Measurements from ENCODE around the gene PNPLA7. TPM values are rescaled to one million over a fixed set of nuclear protein-coding genes. Genes with fewer than 3 reads are reported as not detected.

Gene PNPLA7
- total RNA-seq, 1 experiment from 2014 or later: 0.90 TPM

- no peaks in the 10 kb centered on the region for H3K36me3 ChIP-seq (ENCODE audit: insufficient read depth, low read length, poor library complexity, severe bottlenecking)
- ChIA-PET POLR2A (ENCODE audit: low non-redundant PET) (no interaction called here), CTCF (no interaction called here)
- intact Hi-C loops (cut with micrococcal nuclease; ENCODE audit: unreplicated experiment): no loop called here
- no peaks in the 10 kb centered on the region for H3K27me3 ChIP-seq (replicated peaks; ENCODE audit: insufficient read depth, low read depth, low read length, poor library complexity)
- no TSS peak for BruUV-seq (replicated peaks)
- TF ChIP-seq EZH2 (IDR thresholded peaks at IDR 0.05; ENCODE audit: borderline replicate concordance, low read depth, low read length, poor library complexity, severe bottlenecking) (no peak), CTCF (conservative IDR thresholded peaks at IDR 0.05; ENCODE audit: low read depth, low read length) (no peak)
- no peaks in the 10 kb centered on the region for H3K9me3 ChIP-seq (ENCODE audit: low read depth, low read length, poor library complexity, severe bottlenecking)
- no peak overlapping the region for H3K27ac ChIP-seq (ENCODE audit: low read depth, low read length, poor library complexity, severe bottlenecking)
- H3K4me3 ChIP-seq (ENCODE audit: low read depth, low read length, poor library complexity, severe bottlenecking): no peak overlapping the region
- H3K4me1 ChIP-seq (ENCODE audit: insufficient read depth, low read length, poor library complexity, severe bottlenecking): peaks cover 13% of the 10 kb centered on the region
- no peak for DNase-seq (ENCODE audit: low spot score)
Measured at GRCh38 chr9:137461316-137461662, 88.9 kb downstream of the PNPLA7 start.

- CTCF ChIA-PET: no interaction called here
- no peak for TF ChIP-seq CTCF (conservative IDR thresholded peaks at IDR 0.05; ENCODE audit: low read depth, low read length)
- TF ChIP-seq EZH2 (IDR thresholded peaks at IDR 0.05; ENCODE audit: borderline replicate concordance, low read depth, low read length, poor library complexity, severe bottlenecking): no peak
- Histone ChIP-seq H3K27me3 (replicated peaks; ENCODE audit: insufficient read depth, low read depth, low read length, poor library complexity) (no peaks in the 10 kb centered on the region), H3K9me3 (ENCODE audit: low read depth, low read length, poor library complexity, severe bottlenecking) (no peaks in the 10 kb centered on the region), H3K27ac (ENCODE audit: low read depth, low read length, poor library complexity, severe bottlenecking) (no peak overlapping the region), H3K4me3 (ENCODE audit: low read depth, low read length, poor library complexity, severe bottlenecking) (no peak overlapping the region), H3K36me3 (ENCODE audit: insufficient read depth, low read length, poor library complexity, severe bottlenecking) (no peaks in the 10 kb centered on the region), H3K4me1 (ENCODE audit: insufficient read depth, low read length, poor library complexity, severe bottlenecking) (peaks cover 13% of the 10 kb centered on the region)
- no TSS peak for BruUV-seq (replicated peaks)
- intact Hi-C loops (cut with micrococcal nuclease; ENCODE audit: unreplicated experiment): no loop called here
- POLR2A ChIA-PET (ENCODE audit: low non-redundant PET): interaction anchor here (0.6 kb wide), 1 partner anchor 10 kb away, joined by 3 read pairs; no protein-coding TSS in a partner anchor
- no peak for DNase-seq (ENCODE audit: low spot score)
Measured at GRCh38 chr9:137460363-137461315, 89.6 kb downstream of the PNPLA7 start.

DNA sequence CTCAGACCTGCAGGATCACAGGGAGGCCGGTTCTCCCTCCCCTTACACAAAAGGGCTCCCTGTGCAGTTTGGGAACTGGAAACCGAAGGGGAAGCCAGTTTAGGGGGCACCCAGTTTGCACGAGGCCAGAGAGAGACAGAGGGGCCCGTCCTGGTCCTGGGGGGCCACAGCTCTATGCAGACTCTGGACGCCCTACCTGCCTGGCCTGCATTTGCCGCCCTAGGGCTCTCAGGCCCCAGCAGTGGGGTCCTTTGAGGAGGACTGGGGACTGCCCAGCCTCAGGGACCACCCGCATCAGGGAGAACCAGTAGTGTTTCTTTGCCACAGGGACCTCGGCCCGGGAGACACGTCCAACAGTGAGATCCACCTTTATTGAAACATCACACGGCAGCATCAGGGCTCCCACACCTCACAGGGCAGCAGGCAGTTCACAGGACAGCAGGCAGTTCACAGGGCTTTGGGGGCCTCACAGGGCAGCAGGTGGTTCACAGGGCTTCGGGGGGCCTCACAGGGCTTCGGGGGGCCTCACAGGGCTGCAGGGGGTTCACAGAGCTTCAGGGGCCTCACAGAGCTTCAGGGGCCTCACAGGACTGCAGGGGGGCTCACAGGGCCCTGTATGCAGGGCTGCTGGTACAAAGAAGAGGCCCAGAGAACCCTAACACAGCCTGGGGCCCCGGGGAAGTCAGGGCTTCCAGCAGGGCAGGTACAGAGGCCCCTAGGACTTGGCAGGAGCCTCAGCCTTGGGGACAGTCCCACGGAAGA lies 90.4 kb downstream of the PNPLA7 start:
- H3K36me3 ChIP-seq (ENCODE audit: insufficient read depth, low read length, poor library complexity, severe bottlenecking): no peaks in the 10 kb centered on the region
- H3K27ac ChIP-seq (ENCODE audit: low read depth, low read length, poor library complexity, severe bottlenecking): peak overlapping the region; percentile 79
- H3K4me3 ChIP-seq (ENCODE audit: low read depth, low read length, poor library complexity, severe bottlenecking): peak overlapping the region; percentile 80
- H3K9me3 ChIP-seq (ENCODE audit: low read depth, low read length, poor library complexity, severe bottlenecking): no peaks in the 10 kb centered on the region
- ChIA-PET POLR2A (ENCODE audit: low non-redundant PET) (interaction anchor here (0.6 to 0.7 kb wide), 3 partner anchors 10 to 93 kb away, joined by 3 read pairs; no protein-coding TSS in a partner anchor), CTCF (interaction anchor here (0.6 kb wide), 1 partner anchor 223 kb away, joined by 3 read pairs; no protein-coding TSS in a partner anchor)
- peaks cover 13% of the 10 kb centered on the region for H3K4me1 ChIP-seq (ENCODE audit: insufficient read depth, low read length, poor library complexity, severe bottlenecking)
- no peak for TF ChIP-seq EZH2 (IDR thresholded peaks at IDR 0.05; ENCODE audit: borderline replicate concordance, low read depth, low read length, poor library complexity, severe bottlenecking)
- TF ChIP-seq CTCF (conservative IDR thresholded peaks at IDR 0.05; ENCODE audit: low read depth, low read length): no peak
- H3K27me3 ChIP-seq (replicated peaks; ENCODE audit: insufficient read depth, low read depth, low read length, poor library complexity): no peaks in the 10 kb centered on the region
- DNase-seq (ENCODE audit: low spot score): no peak
- BruUV-seq (replicated peaks): no TSS peak
- intact Hi-C loops (cut with micrococcal nuclease; ENCODE audit: unreplicated experiment): no loop called here
